ENCODE data around the gene SOS2. TPM values are rescaled to one million over a fixed set of nuclear protein-coding genes. Genes with fewer than 3 reads are reported as not detected.

Gene SOS2
- total and polyA plus RNA-seq, 2 donors (not counting 3 experiments of a cell fraction or from before 2014, with no cell fraction given), result 6.7 to 21.3 TPM

DNA sequence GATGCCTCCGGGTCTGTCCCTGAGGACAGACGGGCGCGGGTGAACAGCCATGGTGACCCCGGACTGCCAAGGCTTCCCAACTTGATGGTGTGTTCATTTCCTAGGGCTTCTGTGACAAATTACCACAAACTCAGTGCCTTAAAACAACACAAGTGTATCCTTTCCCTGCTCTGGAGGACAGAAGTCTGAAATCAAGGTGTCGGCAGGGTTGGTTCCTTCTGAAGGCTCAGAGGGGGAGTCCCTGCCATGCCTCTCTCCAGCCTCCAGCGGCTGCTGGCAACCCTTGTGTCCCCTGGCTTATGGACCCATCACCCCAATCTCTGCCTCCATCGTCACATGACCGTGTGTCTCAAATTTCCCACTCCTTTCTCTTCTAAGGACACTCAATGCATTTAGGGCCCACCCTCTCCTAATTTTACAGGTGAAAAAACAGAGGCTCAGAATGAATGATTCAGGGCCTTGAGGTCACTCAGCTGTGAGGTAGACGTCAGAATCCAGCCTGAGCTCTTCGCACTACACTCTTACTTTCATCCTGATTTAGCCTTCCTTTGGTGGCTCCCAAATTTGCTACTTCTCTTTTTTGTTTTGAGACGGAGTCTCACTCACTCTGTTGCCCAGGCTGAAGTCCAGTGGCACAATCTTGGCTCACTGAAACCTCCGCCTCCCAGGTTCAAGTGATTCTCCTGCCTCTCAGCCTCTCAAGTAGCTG, 160.4 kb downstream of the SOS2 start:
- TF ChIP-seq MYC (IDR thresholded peaks at IDR 0.05; ENCODE audit: low read depth, low read length) (no peak), GATA2 (IDR thresholded peaks at IDR 0.05; ENCODE audit: insufficient read depth, insufficient read length, low read depth, low read length) (no peak)
- TF ChIP-seq, protein P1, sequence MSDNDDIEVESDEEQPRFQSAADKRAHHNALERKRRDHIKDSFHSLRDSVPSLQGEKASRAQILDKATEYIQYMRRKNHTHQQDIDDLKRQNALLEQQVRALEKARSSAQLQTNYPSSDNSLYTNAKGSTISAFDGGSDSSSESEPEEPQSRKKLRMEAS (IDR thresholded peaks at IDR 0.05; ENCODE audit: insufficient read depth, insufficient read length), result no peak
- dilution Hi-C loops (cut with MboI; ENCODE audit: extremely low pct_ligation_motif_present, low sequenced_read_pairs) (no loop called here), intact Hi-C loops (cut with micrococcal nuclease) (no loop called here)
- Histone ChIP-seq H3K4me2 (ENCODE audit: insufficient read depth, low read length) (no peak overlapping the region), H3K27ac (ENCODE audit: insufficient read depth, low read depth, low read length) (no peak overlapping the region), H3K79me2 (ENCODE audit: control insufficient read depth, insufficient read depth, low read length) (no peaks in the 10 kb centered on the region), H4K20me1 (replicated peaks; ENCODE audit: control insufficient read depth, extremely low read depth, insufficient read depth, low read length) (no peaks in the 10 kb centered on the region), H3K4me3 (replicated peaks in 1 of 3; ENCODE audit: insufficient read depth in 1 of 3, low read depth in 1 of 3, low read length in 3 of 3) (no peak overlapping the region), H3K9me1 (replicated peaks; ENCODE audit: control insufficient read depth, extremely low read depth, insufficient read depth, low read length) (no peaks in the 10 kb centered on the region), H3K4me1 (ENCODE audit: control insufficient read depth, extremely low read depth, insufficient read depth, low read length) (peaks cover 9% of the 10 kb centered on the region), H3K27me3 (ENCODE audit: control insufficient read depth in 2 of 2, insufficient read depth in 2 of 2, low read length in 2 of 2) (no peaks in the 10 kb centered on the region), H3K9ac (replicated peaks; ENCODE audit: extremely low read depth, insufficient read depth, low read length) (no peak overlapping the region), H3K9me3 (replicated peaks; ENCODE audit: control insufficient read depth, insufficient read depth, low read length) (no peaks in the 10 kb centered on the region), H3K36me3 (ENCODE audit: control insufficient read depth in 2 of 2, extremely low read depth in 1 of 2, insufficient read depth in 2 of 2, low read length in 2 of 2) (no peaks in the 10 kb centered on the region), H2AFZ (ENCODE audit: low read depth, low read length) (no peak overlapping the region)
- no peak for FAIRE-seq
- CTCF ChIA-PET, result interaction anchor here (0.7 to 1.7 kb wide), 3 partner anchors 10 to 44 kb away, joined by 3 to 5 read pairs (median 3); no protein-coding TSS in a partner anchor
- no peak for DNase-seq (ENCODE audit: low read depth, low spot score)
- no TSS peak for BruUV-seq (replicated peaks)
- POLR2A ChIA-PET, result no interaction called here

DNA sequence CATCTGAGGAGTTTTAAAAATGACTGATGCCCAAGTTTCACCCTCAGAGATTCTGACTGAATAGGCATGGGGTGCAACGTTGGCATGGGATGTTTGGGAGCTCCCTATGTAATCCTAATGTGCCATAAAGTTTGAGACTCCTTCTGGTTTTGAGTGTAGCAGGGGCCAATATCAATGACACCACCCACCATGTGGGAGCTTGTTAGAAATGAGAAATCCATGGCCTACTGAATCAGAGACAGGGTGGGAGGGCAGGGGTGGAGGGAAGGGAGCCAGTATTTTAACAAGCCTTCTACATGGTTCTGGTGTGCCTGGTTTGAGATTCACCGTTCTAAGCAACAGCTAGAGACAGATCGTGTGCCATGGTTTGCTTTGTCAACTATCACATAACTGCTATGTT, 161.1 kb downstream of the SOS2 start:
- H3K9ac ChIP-seq (replicated peaks; ENCODE audit: extremely low read depth, insufficient read depth, low read length), result no peak overlapping the region
- ChIA-PET CTCF (interaction anchor here (1.7 kb wide), 1 partner anchor 10 kb away, joined by 5 read pairs; no protein-coding TSS in a partner anchor), POLR2A (interaction anchor here (0.7 kb wide), 1 partner anchor 25 kb away, joined by 3 read pairs; no protein-coding TSS in a partner anchor)
- H3K36me3 ChIP-seq (ENCODE audit: control insufficient read depth in 2 of 2, extremely low read depth in 1 of 2, insufficient read depth in 2 of 2, low read length in 2 of 2), result no peaks in the 10 kb centered on the region
- no peak overlapping the region for H3K4me3 ChIP-seq (replicated peaks in 1 of 3; ENCODE audit: insufficient read depth in 1 of 3, low read depth in 1 of 3, low read length in 3 of 3)
- H4K20me1 ChIP-seq (replicated peaks; ENCODE audit: control insufficient read depth, extremely low read depth, insufficient read depth, low read length), result no peaks in the 10 kb centered on the region
- peaks cover 9% of the 10 kb centered on the region for H3K4me1 ChIP-seq (ENCODE audit: control insufficient read depth, extremely low read depth, insufficient read depth, low read length)
- no peak for DNase-seq (ENCODE audit: low read depth, low spot score)
- H2AFZ ChIP-seq (ENCODE audit: low read depth, low read length), result no peak overlapping the region
- no peaks in the 10 kb centered on the region for H3K79me2 ChIP-seq (ENCODE audit: control insufficient read depth, insufficient read depth, low read length)
- no peaks in the 10 kb centered on the region for H3K9me1 ChIP-seq (replicated peaks; ENCODE audit: control insufficient read depth, extremely low read depth, insufficient read depth, low read length)
- BruUV-seq (replicated peaks), result no TSS peak
- TF ChIP-seq GATA2 (IDR thresholded peaks at IDR 0.05; ENCODE audit: insufficient read depth, insufficient read length, low read depth, low read length) (no peak), POLR2AphosphoS5 (IDR thresholded peaks at IDR 0.05; ENCODE audit: insufficient read depth, low read depth, low read length) (no peak), FOS (IDR thresholded peaks at IDR 0.05; ENCODE audit: borderline replicate concordance, insufficient read depth, low read length) (no peak)
- TF ChIP-seq, protein P2, sequence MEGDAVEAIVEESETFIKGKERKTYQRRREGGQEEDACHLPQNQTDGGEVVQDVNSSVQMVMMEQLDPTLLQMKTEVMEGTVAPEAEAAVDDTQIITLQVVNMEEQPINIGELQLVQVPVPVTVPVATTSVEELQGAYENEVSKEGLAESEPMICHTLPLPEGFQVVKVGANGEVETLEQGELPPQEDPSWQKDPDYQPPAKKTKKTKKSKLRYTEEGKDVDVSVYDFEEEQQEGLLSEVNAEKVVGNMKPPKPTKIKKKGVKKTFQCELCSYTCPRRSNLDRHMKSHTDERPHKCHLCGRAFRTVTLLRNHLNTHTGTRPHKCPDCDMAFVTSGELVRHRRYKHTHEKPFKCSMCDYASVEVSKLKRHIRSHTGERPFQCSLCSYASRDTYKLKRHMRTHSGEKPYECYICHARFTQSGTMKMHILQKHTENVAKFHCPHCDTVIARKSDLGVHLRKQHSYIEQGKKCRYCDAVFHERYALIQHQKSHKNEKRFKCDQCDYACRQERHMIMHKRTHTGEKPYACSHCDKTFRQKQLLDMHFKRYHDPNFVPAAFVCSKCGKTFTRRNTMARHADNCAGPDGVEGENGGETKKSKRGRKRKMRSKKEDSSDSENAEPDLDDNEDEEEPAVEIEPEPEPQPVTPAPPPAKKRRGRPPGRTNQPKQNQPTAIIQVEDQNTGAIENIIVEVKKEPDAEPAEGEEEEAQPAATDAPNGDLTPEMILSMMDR (IDR thresholded peaks at IDR 0.05; ENCODE audit: extremely low read depth in 1 of 2, insufficient read depth in 1 of 2, low read depth in 1 of 2, low read length in 2 of 2), result no peak
- intact Hi-C loops (cut with micrococcal nuclease) (no loop called here), dilution Hi-C loops (cut with MboI; ENCODE audit: extremely low pct_ligation_motif_present, low sequenced_read_pairs) (no loop called here)
- no peaks in the 10 kb centered on the region for H3K9me3 ChIP-seq (replicated peaks; ENCODE audit: control insufficient read depth, insufficient read depth, low read length)
- FAIRE-seq, result no peak
- H3K27ac ChIP-seq (ENCODE audit: insufficient read depth, low read depth, low read length), result no peak overlapping the region
- no peak overlapping the region for H3K4me2 ChIP-seq (ENCODE audit: insufficient read depth, low read length)
- H3K27me3 ChIP-seq (ENCODE audit: control insufficient read depth in 2 of 2, insufficient read depth in 2 of 2, low read length in 2 of 2), result no peaks in the 10 kb centered on the region
